Panc1 (cell line): Measurements from ENCODE around the gene APOL4. TPM values are rescaled to one million over a fixed set of nuclear protein-coding genes. Genes with fewer than 3 reads are reported as not detected.

Experiments used
- ATAC-seq: fragments of 200-7000 bp; cut with Tn5 transposase; 2 replicates; pipeline ENCODE4 v1.9.1; 2020; ENCODE audit warnings: mild to moderate bottlenecking, moderate library complexity
- BruUV-seq: library from RNA; stranded (reverse); fragments of 400-500 nt; replicated peaks from 2 replicates; lab custom pipeline; 2021; lab: Mats Ljungman, UMichigan
- CTCF ChIA-PET: fragments of 300-600 bp; sonication (Branson Sonifier 250); formaldehyde crosslinking; loops from one replicate; lab custom pipeline; 2022; ENCODE audit warnings: antibody characterized with exemption; lab: Charles Lee
- POLR2A ChIA-PET: fragments of 300-600 bp; sonication (Branson Sonifier 250); formaldehyde crosslinking; loops from one replicate; lab custom pipeline; 2022; ENCODE audit warnings: antibody characterized with exemption; lab: Charles Lee
- DNase-seq: peaks from one replicate; pipeline ENCODE4 v3.0.0-alpha.2; 2010; ENCODE audit warnings: low read depth, low spot score
- H3K27ac ChIP-seq: 2 replicates; pipeline ENCODE4 v1.5.1; 2011; ENCODE audit warnings: mild to moderate bottlenecking, low read length, inconsistent platforms
- H3K27me3 ChIP-seq: fragments of 200-500 bp; sonication (Bioruptor generic); 2 replicates; pipeline ENCODE4 v1.6.0; 2014; ENCODE audit warnings: low read length, inconsistent platforms; ENCODE audit not compliant: control insufficient read depth, insufficient read depth
- H3K36me3 ChIP-seq: fragments of 200-500 bp; sonication (Bioruptor generic); 2 replicates; pipeline ENCODE4 v1.5.1; 2014; ENCODE audit warnings: inconsistent platforms, mild to moderate bottlenecking, low read length, moderate library complexity; ENCODE audit not compliant: control insufficient read depth, insufficient read depth
- H3K4me1 ChIP-seq: 2 replicates; pipeline ENCODE4 v1.5.1; 2011; ENCODE audit warnings: inconsistent platforms, mild to moderate bottlenecking, low read length, moderate library complexity; ENCODE audit not compliant: control insufficient read depth, insufficient read depth
- H3K4me3 ChIP-seq, 2 experiments: 2 replicates each; pipeline ENCODE4 v1.5.1; 2011 to 2012; ENCODE audit warnings: low read depth in 2 of 2, low read length in 2 of 2, mild to moderate bottlenecking in 2 of 2, inconsistent platforms in 1 of 2, moderate library complexity in 1 of 2
- H3K9me3 ChIP-seq: fragments of 200-500 bp; sonication (Bioruptor generic); 2 replicates; pipeline ENCODE4 v1.5.1; 2014; ENCODE audit warnings: low read depth, mild to moderate bottlenecking, inconsistent platforms, low read length, moderate library complexity; ENCODE audit not compliant: control insufficient read depth, insufficient read depth
- CTCF ChIP-seq: fragments of 450-650 bp; IDR thresholded peaks from 2 replicates; pipeline ENCODE4 v1.5.1; 2017; ENCODE audit warnings: mild to moderate bottlenecking
- POLR2AphosphoS5 ChIP-seq: IDR thresholded peaks from 2 replicates; pipeline ENCODE4 v1.6.1; 2012; ENCODE audit warnings: mild to moderate bottlenecking, low read depth, low read length, moderate library complexity
- REST ChIP-seq, 2 experiments: IDR thresholded peaks; 2 replicates each; pipeline ENCODE4 v1.6.1; 2011 to 2012; ENCODE audit warnings: low read depth in 2 of 2, control low read depth in 1 of 2, low read length in 1 of 2, mild to moderate bottlenecking in 1 of 2, moderate library complexity in 1 of 2; ENCODE audit not compliant: insufficient read depth in 1 of 2
- SIN3A ChIP-seq: IDR thresholded peaks from 2 replicates; pipeline ENCODE4 v1.6.1; 2012; ENCODE audit warnings: low read depth, mild to moderate bottlenecking, low read length, moderate library complexity, borderline replicate concordance; ENCODE audit not compliant: insufficient read depth
- TCF7L2 ChIP-seq: IDR thresholded peaks from 2 replicates; pipeline ENCODE4 v1.6.1; 2011; ENCODE audit warnings: mild to moderate bottlenecking, low read depth, low read length, inconsistent platforms
- in situ Hi-C: cut with HindIII; loops from 2 replicates; pipeline ENCODE4 v1.10.0; 2016; ENCODE audit warnings: low sequenced_read_pairs, low pct_unique_long_range_greater_than_20kb
- intact Hi-C: fragments of 100-400 bp; cut with micrococcal nuclease; formaldehyde crosslinking; loops from one replicate; pipeline ENCODE4 v1.10.0; 2022; ENCODE audit not compliant: unreplicated experiment
- total RNA-seq: library from RNA; stranded (reverse); gene quantifications from one replicate; pipeline ENCODE4 v1.2.1, GENCODE V29; 2021; ENCODE audit not compliant: unreplicated experiment

Gene APOL4
- total RNA-seq, 1 experiment from 2014 or later: not detected

- H3K4me3 ChIP-seq: peak overlapping the region in 1 of 2 experiments; percentile 56; a peak in 2 of 4 replicates
- POLR2A ChIA-PET: no interaction called here
- BruUV-seq: no TSS peak
Measured at GRCh38 chr22:36156119-36156514, 45.5 kb downstream of the APOL4 start.

GRCh38 chr22:36155702-36156101 lies 45.9 kb downstream of the APOL4 start:
- H3K27me3 ChIP-seq: no peaks in the 10 kb centered on the region
- POLR2A ChIA-PET: no interaction called here
- no peaks in the 10 kb centered on the region for H3K9me3 ChIP-seq
- no TSS peak for BruUV-seq
- H3K4me3 ChIP-seq: no peak overlapping the region
- in situ Hi-C loops (no loop called here), intact Hi-C loops (no loop called here)
- CTCF ChIA-PET: interaction anchor here (0.6 kb wide), 1 partner anchor 13 kb away, joined by 4 read pairs; no protein-coding TSS in a partner anchor
- H3K36me3 ChIP-seq: no peaks in the 10 kb centered on the region
- TF ChIP-seq SIN3A: no peak
- no peak for TF ChIP-seq REST (IDR thresholded peaks at IDR 0.05; ENCODE audit: insufficient read depth in 1 of 2, low read depth in 2 of 2, low read length in 1 of 2)
- TF ChIP-seq POLR2AphosphoS5: no peak
- TF ChIP-seq TCF7L2: no peak
- no peak for TF ChIP-seq CTCF
- DNase-seq (no peak), ATAC-seq (peak; percentile 17; the same call in 1 of the 2 replicates)
- H3K4me1 ChIP-seq: peaks cover 4% of the 10 kb centered on the region
- no peak overlapping the region for H3K27ac ChIP-seq

More at GRCh38 chr22:36156119-36156514, 45.5 kb downstream of the APOL4 start:
- TF ChIP-seq SIN3A: no peak
- no peak for TF ChIP-seq TCF7L2
- no peak for TF ChIP-seq POLR2AphosphoS5
- TF ChIP-seq REST (IDR thresholded peaks at IDR 0.05; ENCODE audit: insufficient read depth in 1 of 2, low read depth in 2 of 2, low read length in 1 of 2): no peak
- intact Hi-C loops (no loop called here), in situ Hi-C loops (no loop called here)
- ATAC-seq: no peak
- CTCF ChIA-PET: interaction anchor here (0.6 to 1.0 kb wide), 2 partner anchors 13 to 24 kb away, joined by 3 to 4 read pairs; no protein-coding TSS in a partner anchor
- no peaks in the 10 kb centered on the region for H3K36me3 ChIP-seq
- H3K4me1 ChIP-seq: peaks cover 7% of the 10 kb centered on the region
- H3K27me3 ChIP-seq: no peaks in the 10 kb centered on the region
- no peaks in the 10 kb centered on the region for H3K9me3 ChIP-seq
- no peak overlapping the region for H3K27ac ChIP-seq
- no peak for DNase-seq
